Coronary artery (tissue), 2 donors: ENCODE data around the gene KRTAP10-6.
"Not testable (repeated sequence)": the region's sequence is repeated elsewhere in the genome, so short reads cannot be mapped to it uniquely, and the experiment has no call there.

ENCODE experiments used
- DNase-seq: peaks from one replicate; pipeline ENCODE4 v3.0.0-alpha.2; 2017; ENCODE audit warnings: low spot score
- H3K27ac ChIP-seq, 2 donors: fragments of 200-600 bp; sonication (generic); one replicate each; pipeline ENCODE4 v1.5.1; 2016 to 2019
- H3K4me3 ChIP-seq: fragments of 200-600 bp; sonication (generic); 2 replicates; pipeline ENCODE4 v1.5.1; 2016; ENCODE audit warnings: mild to moderate bottlenecking, moderate library complexity
- CTCF ChIP-seq: fragments of 200-600 bp; sonication (generic); IDR thresholded peaks from one replicate; pipeline ENCODE4 v1.5.1; 2019; ENCODE audit warnings: antibody characterized with exemption

KRTAP10-6 gene

GRCh38 chr21:44601596-44602462 lies 9.5 kb upstream of the KRTAP10-6 start:
- Histone ChIP-seq H3K27ac (no peak overlapping the region), H3K4me3 (no peak overlapping the region)
- DNase-seq: no peak
- no peak for TF ChIP-seq CTCF

GRCh38 chr21:44601091-44601490 lies 8.8 kb upstream of the KRTAP10-6 start:
- not testable (repeated sequence) for DNase-seq, H3K27ac ChIP-seq, H3K4me3 ChIP-seq

- DNase-seq, H3K27ac ChIP-seq, H3K4me3 ChIP-seq: not testable (repeated sequence)
Measured at GRCh38 chr21:44600118-44600978, 8.0 kb upstream of the KRTAP10-6 start, which contains the start of gene KRTAP10-7. Gene KRTAP10-7, plus strand, starts transcription at chr21:44600597. Its CDS starts 25 bp downstream, at chr21:44600622.

GRCh38 chr21:44599264-44600029 lies 7.1 kb upstream of the KRTAP10-6 start:
- DNase-seq: no peak
- TF ChIP-seq CTCF: no peak
- no peak overlapping the region for H3K4me3 ChIP-seq
- no peak overlapping the region for H3K27ac ChIP-seq

- H3K4me3 ChIP-seq: no peak overlapping the region
- no peak for TF ChIP-seq CTCF
- H3K27ac ChIP-seq: no peak overlapping the region
- no peak for DNase-seq
Measured at GRCh38 chr21:44598061-44598460, 5.8 kb upstream of the KRTAP10-6 start.

GRCh38 chr21:44596068-44596725 lies 3.9 kb upstream of the KRTAP10-6 start:
- DNase-seq: no peak
- no peak for TF ChIP-seq CTCF
- Histone ChIP-seq H3K27ac (no peak overlapping the region), H3K4me3 (no peak overlapping the region)

GRCh38 chr21:44595524-44595923 lies 3.2 kb upstream of the KRTAP10-6 start:
- Histone ChIP-seq H3K4me3 (no peak overlapping the region), H3K27ac (no peak overlapping the region)
- TF ChIP-seq CTCF: no peak
- DNase-seq: no peak
